ENCODE measurements around the gene TSPOAP1. TPM values are rescaled to one million over a fixed set of nuclear protein-coding genes. Genes with fewer than 3 reads are reported as not detected.

Gene TSPOAP1
- total RNA-seq, 1 donor from 2014 or later: 3.5 TPM

DNA sequence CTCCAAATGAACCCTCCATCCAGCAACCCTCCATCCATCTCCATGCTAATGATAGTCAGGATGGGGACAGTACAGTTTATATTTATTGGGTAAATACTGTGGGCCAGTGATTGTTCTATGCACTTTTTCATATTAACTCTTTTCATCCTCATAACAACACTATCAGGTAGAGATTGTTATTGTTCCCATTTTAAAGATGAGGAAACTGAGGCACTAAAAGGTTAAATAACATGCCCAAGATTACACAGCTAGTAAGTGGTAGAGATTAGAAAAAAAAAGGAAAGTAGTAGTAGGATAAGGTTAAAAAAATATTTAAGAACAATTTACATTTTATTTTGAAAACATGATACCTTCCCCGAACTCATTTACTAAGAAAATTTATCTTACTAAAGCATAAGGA is 45.3 kb upstream of the TSPOAP1 start:
- no peak for DNase-seq (ENCODE audit: low read depth)
- TF ChIP-seq, protein P1, sequence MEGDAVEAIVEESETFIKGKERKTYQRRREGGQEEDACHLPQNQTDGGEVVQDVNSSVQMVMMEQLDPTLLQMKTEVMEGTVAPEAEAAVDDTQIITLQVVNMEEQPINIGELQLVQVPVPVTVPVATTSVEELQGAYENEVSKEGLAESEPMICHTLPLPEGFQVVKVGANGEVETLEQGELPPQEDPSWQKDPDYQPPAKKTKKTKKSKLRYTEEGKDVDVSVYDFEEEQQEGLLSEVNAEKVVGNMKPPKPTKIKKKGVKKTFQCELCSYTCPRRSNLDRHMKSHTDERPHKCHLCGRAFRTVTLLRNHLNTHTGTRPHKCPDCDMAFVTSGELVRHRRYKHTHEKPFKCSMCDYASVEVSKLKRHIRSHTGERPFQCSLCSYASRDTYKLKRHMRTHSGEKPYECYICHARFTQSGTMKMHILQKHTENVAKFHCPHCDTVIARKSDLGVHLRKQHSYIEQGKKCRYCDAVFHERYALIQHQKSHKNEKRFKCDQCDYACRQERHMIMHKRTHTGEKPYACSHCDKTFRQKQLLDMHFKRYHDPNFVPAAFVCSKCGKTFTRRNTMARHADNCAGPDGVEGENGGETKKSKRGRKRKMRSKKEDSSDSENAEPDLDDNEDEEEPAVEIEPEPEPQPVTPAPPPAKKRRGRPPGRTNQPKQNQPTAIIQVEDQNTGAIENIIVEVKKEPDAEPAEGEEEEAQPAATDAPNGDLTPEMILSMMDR (conservative IDR thresholded peaks at IDR 0.05; ENCODE audit: low read depth, low read length): no peak
- no peak overlapping the region for H3K4me3 ChIP-seq (ENCODE audit: low read depth, low read length)

DNA sequence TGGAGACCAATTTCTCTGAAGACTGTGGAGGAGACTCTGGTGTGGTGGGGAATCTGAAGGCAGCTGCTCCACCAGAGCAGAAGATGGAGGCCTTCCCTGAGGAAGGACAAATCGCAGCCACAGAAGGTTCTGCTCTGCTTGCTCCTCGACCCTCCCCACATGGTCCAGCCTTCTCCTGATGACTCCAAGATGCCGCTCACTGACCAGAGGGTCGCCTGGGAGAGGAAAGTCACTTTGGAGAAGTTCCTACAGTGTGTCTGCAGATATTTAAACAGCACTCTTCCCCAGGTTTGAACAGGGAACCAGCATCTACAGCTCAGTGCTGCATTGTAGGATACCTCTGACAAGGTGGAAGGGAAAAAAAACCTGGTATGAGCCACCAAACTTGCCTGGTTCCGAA is 44.4 kb upstream of the TSPOAP1 start:
- no peak for DNase-seq (ENCODE audit: low read depth)
- TF ChIP-seq, protein P1 (conservative IDR thresholded peaks at IDR 0.05; ENCODE audit: low read depth, low read length): no peak
- no peak overlapping the region for H3K4me3 ChIP-seq (ENCODE audit: low read depth, low read length)

DNA sequence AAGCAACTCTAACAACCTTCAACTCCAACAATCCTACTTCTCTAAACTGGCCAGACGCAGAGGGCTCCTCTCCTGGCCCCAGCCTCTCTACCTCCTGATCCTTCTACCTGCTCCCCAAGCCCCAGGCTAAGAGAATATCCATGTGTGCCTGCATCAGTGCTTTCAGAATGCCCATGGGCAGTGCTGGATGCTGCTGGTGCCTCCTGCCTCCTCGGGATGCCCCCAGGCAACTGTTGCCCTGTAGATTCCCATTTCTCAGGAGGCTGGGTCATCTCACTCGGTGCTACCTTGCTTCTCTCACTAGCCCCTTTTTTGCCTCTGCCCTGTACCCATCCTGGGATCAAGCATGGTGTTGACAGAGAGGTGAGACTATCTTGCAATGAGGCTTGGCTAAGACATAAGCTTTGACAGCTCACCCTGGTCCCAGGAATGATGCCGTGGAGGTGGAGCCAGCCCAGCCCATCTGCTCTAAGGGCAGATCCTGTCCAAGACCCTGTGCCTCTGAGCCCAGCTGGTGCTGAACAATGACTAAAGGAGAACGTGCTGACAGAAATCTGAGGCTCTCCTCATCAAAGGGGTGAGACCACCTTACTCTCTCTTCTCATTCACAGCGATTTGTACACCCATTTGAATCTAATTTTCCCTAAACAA is 42.8 kb upstream of the TSPOAP1 start:
- no peak overlapping the region for H3K4me3 ChIP-seq (ENCODE audit: low read depth, low read length)
- DNase-seq (ENCODE audit: low read depth): no peak
- TF ChIP-seq, protein P1 (conservative IDR thresholded peaks at IDR 0.05; ENCODE audit: low read depth, low read length): no peak

DNA sequence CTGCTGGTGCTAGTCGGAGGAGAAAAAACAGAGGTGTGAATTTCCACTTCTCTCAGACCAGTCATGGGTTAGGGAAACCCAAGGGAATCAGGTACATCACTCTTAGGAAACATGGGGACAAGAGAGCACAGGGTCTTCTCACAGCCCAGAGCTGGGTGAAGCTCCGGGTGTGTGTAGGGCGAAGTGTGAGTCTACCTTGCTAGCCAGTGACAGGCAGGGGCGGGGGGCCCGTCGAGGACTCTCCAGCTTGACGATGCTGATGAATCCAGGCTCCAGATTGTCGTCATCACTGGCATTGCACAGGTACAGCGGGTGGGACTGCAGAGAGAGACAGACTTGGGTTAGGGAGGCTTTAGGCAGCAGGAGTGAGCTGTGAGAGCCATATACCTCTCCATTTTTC is 42.1 kb upstream of the TSPOAP1 start:
- DNase-seq (ENCODE audit: low read depth): no peak
- no peak overlapping the region for H3K4me3 ChIP-seq (ENCODE audit: low read depth, low read length)
- TF ChIP-seq, protein P1 (conservative IDR thresholded peaks at IDR 0.05; ENCODE audit: low read depth, low read length): no peak

DNA sequence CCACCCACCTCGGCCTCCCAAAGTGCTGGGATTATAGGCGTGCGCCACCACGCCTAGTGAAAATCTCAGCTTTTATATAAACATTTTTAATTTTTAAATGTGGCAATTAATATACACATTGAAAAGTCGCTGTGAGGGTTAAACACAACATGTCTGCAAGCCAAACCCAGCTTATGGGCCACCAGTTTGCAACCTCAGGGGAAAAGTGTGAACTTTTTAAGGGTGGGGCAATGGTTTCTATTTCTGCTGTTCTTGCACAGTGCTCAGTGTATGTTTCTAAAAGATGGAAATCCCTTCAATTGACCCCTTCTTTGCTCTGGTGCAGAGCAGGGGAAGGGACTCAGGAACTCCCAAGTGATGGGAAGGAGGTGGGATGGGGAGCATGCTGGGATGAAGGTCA is 41.7 kb upstream of the TSPOAP1 start:
- no peak for DNase-seq (ENCODE audit: low read depth)
- H3K4me3 ChIP-seq (ENCODE audit: low read depth, low read length): no peak overlapping the region
- TF ChIP-seq, protein P1 (conservative IDR thresholded peaks at IDR 0.05; ENCODE audit: low read depth, low read length): no peak

DNA sequence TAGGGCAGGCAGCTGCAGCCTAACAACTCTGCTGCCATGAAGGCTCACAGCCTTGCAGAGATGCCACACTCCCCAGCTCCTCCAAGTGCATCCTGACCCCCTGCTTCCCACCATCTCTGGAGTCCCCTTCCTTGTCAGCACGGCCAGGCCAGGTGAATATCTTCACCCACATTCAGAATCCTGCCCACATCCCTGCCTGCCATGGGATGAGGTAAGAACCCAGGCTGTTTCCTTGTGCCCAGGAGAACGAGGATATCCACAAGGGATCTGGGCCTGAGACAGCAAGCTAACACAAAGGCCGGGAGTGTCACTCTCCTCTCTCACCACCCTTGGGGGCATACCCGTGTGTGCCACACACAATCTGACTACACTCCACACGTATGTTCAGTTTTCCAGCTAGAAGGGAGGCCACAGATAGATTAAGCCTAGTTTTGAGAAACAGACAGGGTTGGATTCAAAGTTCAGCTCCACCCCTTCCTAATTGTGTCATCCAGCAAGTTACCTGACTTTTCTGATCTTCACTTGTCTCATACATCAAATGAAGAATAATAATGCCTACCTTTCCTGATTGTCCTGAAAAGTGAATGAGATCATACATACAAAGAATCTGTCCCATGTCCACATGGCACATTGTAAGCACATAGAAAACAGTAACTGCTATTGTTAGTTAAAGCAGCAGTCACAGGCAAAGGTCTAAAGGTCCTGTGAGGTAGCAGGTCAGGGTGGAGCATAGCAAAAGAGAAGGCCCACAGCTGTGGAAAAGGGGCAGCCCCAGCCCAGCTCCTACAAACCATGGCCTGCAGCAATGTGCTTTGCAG is 40.8 kb upstream of the TSPOAP1 start:
- TF ChIP-seq, protein P1 (conservative IDR thresholded peaks at IDR 0.05; ENCODE audit: low read depth, low read length): no peak
- no peak for DNase-seq (ENCODE audit: low read depth)
- no peak overlapping the region for H3K4me3 ChIP-seq (ENCODE audit: low read depth, low read length)

Data from epithelial cell of proximal tubule (primary cell).